B cell (primary cell): ENCODE results near the gene SCFD2. TPM values are rescaled to one million over a fixed set of nuclear protein-coding genes. Genes with fewer than 3 reads are reported as not detected.

ENCODE experiments used
- ATAC-seq: fragments of 200-7000 bp; cut with Tn5 transposase; one replicate; pipeline ENCODE4 v1.10.0; 2021; ENCODE audit warnings: low read depth, mild to moderate bottlenecking, moderate number of reproducible peaks, moderate library complexity
- CTCF ChIA-PET: fragments of 350-600 bp; sonication (Branson Sonifier 250); formaldehyde crosslinking; loops from one replicate; lab custom pipeline; 2021; ENCODE audit warnings: antibody characterized with exemption, inconsistent platforms; lab: Charles Lee
- POLR2A ChIA-PET: fragments of 350-600 bp; sonication (Branson Sonifier 250); formaldehyde crosslinking; loops from one replicate; lab custom pipeline; 2021; ENCODE audit warnings: antibody characterized with exemption; lab: Charles Lee
- DNase-seq: peaks from one replicate; pipeline ENCODE4 v3.0.0; 2013
- H2AFZ ChIP-seq: 2 replicates; pipeline ENCODE4 v1.6.1; 2012; ENCODE audit warnings: mild to moderate bottlenecking, low read depth, low read length; ENCODE audit not compliant: insufficient read depth, poor library complexity, severe bottlenecking
- H3K27ac ChIP-seq, 2 donors: 1 replicate in 1 of 2; 2 replicates in 1 of 2; pipeline ENCODE4 v1.5.1; 2012 to 2013; ENCODE audit warnings: low read length in 2 of 2, mild to moderate bottlenecking in 2 of 2, moderate library complexity in 1 of 2
- H3K27me3 ChIP-seq, 4 experiments: fragments of 200-600 bp in 1 of 4; sonication (generic) in 1 of 4; replicated peaks in 1 of 4; 1 replicate in 2 of 4; 2 replicates in 2 of 4; pipeline versions ENCODE4 v1.6.1 to v1.7.0; 2013 to 2016; ENCODE audit warnings: low read length in 3 of 4, mild to moderate bottlenecking in 2 of 4, mixed read lengths in 1 of 4, moderate library complexity in 1 of 4; ENCODE audit not compliant: insufficient read depth in 4 of 4, control insufficient read depth in 3 of 4; ENCODE audit errors: control extremely low read depth in 1 of 4
- H3K36me3 ChIP-seq, 2 experiments: replicated peaks in 1 of 2; 1 replicate in 1 of 2; 2 replicates in 1 of 2; pipeline versions ENCODE4 v1.6.1 to v1.7.1; 2013; ENCODE audit warnings: low read length in 1 of 2; ENCODE audit not compliant: insufficient read depth in 2 of 2, control insufficient read depth in 1 of 2; ENCODE audit errors: control extremely low read depth in 1 of 2, extremely low read depth in 1 of 2
- H3K4me1 ChIP-seq, 2 donors: fragments of 200-600 bp in 1 of 2; sonication (generic) in 1 of 2; 1 replicate in 1 of 2; 2 replicates in 1 of 2; pipeline versions ENCODE4 v1.5.1 to v1.6.1; 2013 to 2017; ENCODE audit warnings: low read length in 2 of 2; ENCODE audit not compliant: control insufficient read depth in 2 of 2, insufficient read depth in 2 of 2
- H3K4me2 ChIP-seq: replicated peaks from 2 replicates; pipeline ENCODE3; 2012; ENCODE audit warnings: mild to moderate bottlenecking, low read depth, low read length; ENCODE audit not compliant: poor library complexity, severe bottlenecking
- H3K4me3 ChIP-seq, 5 experiments: fragments of 200-600 bp in 1 of 5; sonication (generic) in 1 of 5; 1 replicate in 3 of 5; 2 replicates in 2 of 5; pipeline versions ENCODE4 v1.5.1 to v1.7.0; 2011 to 2016; ENCODE audit warnings: low read length in 4 of 5, mild to moderate bottlenecking in 4 of 5, low read depth in 2 of 5, control low read depth in 1 of 5, moderate library complexity in 1 of 5; ENCODE audit not compliant: insufficient read depth in 1 of 5; ENCODE audit errors: control extremely low read depth in 1 of 5, extremely low read depth in 1 of 5
- H3K79me2 ChIP-seq: fragments of 200-600 bp; sonication (generic); one replicate; pipeline ENCODE4 v1.6.0; 2016; ENCODE audit warnings: low read length; ENCODE audit not compliant: control insufficient read depth, insufficient read depth
- H3K9ac ChIP-seq: fragments of 200-600 bp; sonication (generic); 2 replicates; pipeline ENCODE4 v1.6.1; 2017; ENCODE audit warnings: mild to moderate bottlenecking, low read length, moderate library complexity
- H3K9me3 ChIP-seq, 3 donors: one replicate each; pipeline versions ENCODE4 v1.6.1 to v1.7.1; 2013; ENCODE audit warnings: low read length in 2 of 3; ENCODE audit not compliant: control insufficient read depth in 2 of 3, insufficient read depth in 1 of 3; ENCODE audit errors: control extremely low read depth in 1 of 3
- H4K20me1 ChIP-seq: 2 replicates; pipeline ENCODE4 v1.6.0; 2012; ENCODE audit warnings: mild to moderate bottlenecking, low read length; ENCODE audit not compliant: insufficient read depth, control insufficient read depth, poor library complexity, severe bottlenecking
- H3K27ac Mint-ChIP-seq: one replicate; pipeline ENCODE4 v1.8.0; 2021; ENCODE audit warnings: mixed read lengths
- H3K27me3 Mint-ChIP-seq: one replicate; pipeline ENCODE4 v1.8.0; 2021; ENCODE audit warnings: mixed read lengths
- H3K4me1 Mint-ChIP-seq: one replicate; pipeline ENCODE4 v1.8.0; 2021; ENCODE audit warnings: mixed read lengths
- H3K4me3 Mint-ChIP-seq: one replicate; pipeline ENCODE4 v1.8.0; 2021; ENCODE audit warnings: mixed read lengths
- H3K9me3 Mint-ChIP-seq: one replicate; pipeline ENCODE4 v1.8.0; 2022; ENCODE audit warnings: mixed read lengths; ENCODE audit not compliant: insufficient read depth
- EZH2 ChIP-seq: IDR thresholded peaks from 2 replicates; pipeline ENCODE4 v1.6.1; 2012; ENCODE audit warnings: borderline replicate concordance, low read depth, mild to moderate bottlenecking, moderate library complexity, low read length; ENCODE audit not compliant: insufficient read depth, poor library complexity, severe bottlenecking
- WGBS: methylation state at CpG from one replicate; pipeline ENCODE4 v1.1.5; 2013; ENCODE audit warnings: missing lambda C conversion rate; ENCODE audit not compliant: insufficient coverage; 5-methylcytosine and 5-hydroxymethylcytosine counted together
- intact Hi-C: fragments of 100-400 bp; cut with micrococcal nuclease; formaldehyde crosslinking; loops from one replicate; pipeline ENCODE4 v1.10.0; 2022
- polyA plus RNA-seq: library from polyadenylated mRNA; depleted of rRNA; stranded (reverse); fragments of >200 nt; gene quantifications from 2 replicates; pipeline ENCODE4 v1.2.3, GENCODE V29; 2012
- total RNA-seq, 2 donors: library from RNA; stranded (reverse); fragments of 120-200 nt in 1 of 2; gene quantifications; 1 replicate in 1 of 2; 2 replicates in 1 of 2; pipeline versions ENCODE4 v1.2.3 to v1.2.4, GENCODE V29; 2013 to 2022
- TF ChIP-seq, protein P1 (sequence below): fragments of 200-600 bp; IDR thresholded peaks from one replicate; pipeline ENCODE4 v1.8.0; 2022; ENCODE audit warnings: antibody characterized with exemption, mild to moderate bottlenecking

SCFD2 gene
- total and polyA plus RNA-seq, 2 donors (not counting 1 experiment from before 2014, with no cell fraction given): 12.8 to 20.4 TPM

DNA sequence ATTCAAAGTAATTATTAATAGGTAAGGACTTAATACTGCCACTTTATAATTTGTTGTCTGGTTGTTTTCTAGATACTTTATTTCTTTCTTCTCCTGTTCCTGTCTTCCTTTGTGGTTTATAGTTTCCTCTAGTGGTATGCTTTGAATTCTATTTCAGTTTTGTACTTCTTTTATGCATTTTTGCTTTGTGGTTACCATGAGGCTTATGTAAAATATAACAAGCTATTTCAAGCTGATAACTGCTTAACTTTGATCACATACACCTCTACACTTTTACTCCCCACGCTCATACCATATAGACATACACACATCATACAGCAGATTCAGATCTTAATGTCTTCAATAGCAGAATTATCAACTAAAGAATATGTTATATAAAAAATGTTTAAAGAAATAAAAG is 192.3 kb downstream of the SCFD2 start:
- Mint-ChIP-seq H3K4me1 (peaks cover 24% of the 10 kb centered on the region), H3K27me3 (no peaks in the 10 kb centered on the region), H3K27ac (no peak overlapping the region), H3K9me3 (no peaks in the 10 kb centered on the region), H3K4me3 (no peak overlapping the region)
- no peak overlapping the region for H3K4me3 ChIP-seq
- DNase-seq: no peak
- intact Hi-C loops: no loop called here
- H3K27me3 ChIP-seq: no peaks in the 10 kb centered on the region
- peaks cover 1 to 13% (median 7%) of the 10 kb centered on the region in 3 donors for H3K9me3 ChIP-seq
- peaks cover 10 to 26% of the 10 kb centered on the region in 2 donors for H3K4me1 ChIP-seq
- ATAC-seq: no peak
- WGBS: no CpG with 5 or more reads among the region's 1 CpG
- no peaks in the 10 kb centered on the region for H4K20me1 ChIP-seq
- H3K27ac ChIP-seq: no peak overlapping the region
- ChIA-PET POLR2A (no interaction called here), CTCF (no interaction called here)
- no peak overlapping the region for H3K4me2 ChIP-seq
- TF ChIP-seq EZH2: no peak
- TF ChIP-seq, protein P1, sequence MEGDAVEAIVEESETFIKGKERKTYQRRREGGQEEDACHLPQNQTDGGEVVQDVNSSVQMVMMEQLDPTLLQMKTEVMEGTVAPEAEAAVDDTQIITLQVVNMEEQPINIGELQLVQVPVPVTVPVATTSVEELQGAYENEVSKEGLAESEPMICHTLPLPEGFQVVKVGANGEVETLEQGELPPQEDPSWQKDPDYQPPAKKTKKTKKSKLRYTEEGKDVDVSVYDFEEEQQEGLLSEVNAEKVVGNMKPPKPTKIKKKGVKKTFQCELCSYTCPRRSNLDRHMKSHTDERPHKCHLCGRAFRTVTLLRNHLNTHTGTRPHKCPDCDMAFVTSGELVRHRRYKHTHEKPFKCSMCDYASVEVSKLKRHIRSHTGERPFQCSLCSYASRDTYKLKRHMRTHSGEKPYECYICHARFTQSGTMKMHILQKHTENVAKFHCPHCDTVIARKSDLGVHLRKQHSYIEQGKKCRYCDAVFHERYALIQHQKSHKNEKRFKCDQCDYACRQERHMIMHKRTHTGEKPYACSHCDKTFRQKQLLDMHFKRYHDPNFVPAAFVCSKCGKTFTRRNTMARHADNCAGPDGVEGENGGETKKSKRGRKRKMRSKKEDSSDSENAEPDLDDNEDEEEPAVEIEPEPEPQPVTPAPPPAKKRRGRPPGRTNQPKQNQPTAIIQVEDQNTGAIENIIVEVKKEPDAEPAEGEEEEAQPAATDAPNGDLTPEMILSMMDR: no peak
- no peaks in the 10 kb centered on the region for H3K36me3 ChIP-seq
- H2AFZ ChIP-seq: no peak overlapping the region
- no peak overlapping the region for H3K9ac ChIP-seq
- no peaks in the 10 kb centered on the region for H3K79me2 ChIP-seq

GRCh38 chr4:53171797-53172196 is 194.1 kb downstream of the SCFD2 start:
- Histone ChIP-seq H3K4me2 (no peak overlapping the region), H3K27me3 (no peaks in the 10 kb centered on the region), H3K4me1 (peaks cover 6 to 21% of the 10 kb centered on the region in 2 donors), H3K36me3 (no peaks in the 10 kb centered on the region), H3K4me3 (no peak overlapping the region), H3K9me3 (peaks cover 1 to 7% (median 4%) of the 10 kb centered on the region in 3 donors), H3K79me2 (no peaks in the 10 kb centered on the region), H3K27ac (no peak overlapping the region), H2AFZ (no peak overlapping the region), H4K20me1 (no peaks in the 10 kb centered on the region), H3K9ac (no peak overlapping the region)
- Mint-ChIP-seq H3K27me3 (no peaks in the 10 kb centered on the region), H3K9me3 (no peaks in the 10 kb centered on the region), H3K27ac (no peak overlapping the region), H3K4me3 (no peak overlapping the region), H3K4me1 (peaks cover 19% of the 10 kb centered on the region)
- DNase-seq: no peak
- CTCF ChIA-PET: no interaction called here
- TF ChIP-seq, protein P1: no peak
- intact Hi-C loops: no loop called here
- POLR2A ChIA-PET: no interaction called here
- no peak for ATAC-seq
- 100% methylated on average over 2 of the region's 3 CpGs for WGBS
